GM12878 (cell line): ENCODE results near the gene RCOR1. TPM values are rescaled to one million over a fixed set of nuclear protein-coding genes. Genes with fewer than 3 reads are reported as not detected.

ENCODE experiments used
- ATAC-seq: fragments of 200-7000 bp; cut with Tn5 transposase; 3 replicates; pipeline ENCODE4 v1.9.1; 2020; ENCODE audit warnings: mild to moderate bottlenecking, moderate library complexity
- BruUV-seq: library from RNA; stranded (reverse); fragments of 400-500 nt; replicated peaks from 2 replicates; lab custom pipeline; 2021; lab: Mats Ljungman, UMichigan
- CTCF ChIA-PET: fragments of 300-600 bp; sonication (Branson Sonifier 250); formaldehyde crosslinking; extraction: SDS; loops from one replicate; lab custom pipeline; 2021; ENCODE audit warnings: inconsistent platforms; lab: Yijun Ruan, JAX
- POLR2A ChIA-PET: fragments of 350-600 bp; formaldehyde crosslinking; extraction: SDS; loops from one replicate; lab custom pipeline; 2021; ENCODE audit warnings: inconsistent platforms; lab: Charles Lee
- RAD21 ChIA-PET: fragments of 300-600 bp; sonication (Branson Sonifier 250); formaldehyde crosslinking; loops from one replicate; lab custom pipeline; 2023; ENCODE audit warnings: antibody characterized with exemption; ENCODE audit not compliant: unreplicated experiment; lab: Charles Lee
- SMC1A ChIA-PET: fragments of 300-600 bp; sonication (Branson Sonifier 250); formaldehyde crosslinking; loops from one replicate; lab custom pipeline; 2023; ENCODE audit not compliant: unreplicated experiment, uncharacterized antibody; lab: Charles Lee
- DNase-seq: peaks from one replicate; pipeline ENCODE4 v3.0.0-alpha.2; 2011; ENCODE audit warnings: low read depth, low spot score
- FAIRE-seq: peaks from 3 replicates; lab custom pipeline; 2011; peaks lifted over from hg19 to GRCh38; lab: Jason Lieb, UNC
- H2AFZ ChIP-seq: 2 replicates; pipeline ENCODE4 v1.6.0; 2011; ENCODE audit warnings: low read depth, low read length, control low read depth; ENCODE audit not compliant: control insufficient read depth
- H3K27ac ChIP-seq: 2 replicates; pipeline ENCODE4 v1.5.1; 2011; ENCODE audit warnings: control low read depth; ENCODE audit not compliant: control insufficient read depth, insufficient read depth
- H3K27me3 ChIP-seq, 2 experiments: replicated peaks in 1 of 2; 2 replicates each; pipeline versions ENCODE4 v1.6.0 to v1.6.1; 2011; ENCODE audit warnings: low read length in 1 of 2; ENCODE audit not compliant: control insufficient read depth in 2 of 2, insufficient read depth in 2 of 2
- H3K36me3 ChIP-seq, 2 experiments: 2 replicates each; pipeline ENCODE4 v1.5.1; 2011; ENCODE audit warnings: low read length in 1 of 2; ENCODE audit not compliant: control insufficient read depth in 2 of 2, insufficient read depth in 2 of 2
- H3K4me1 ChIP-seq: 2 replicates; pipeline ENCODE4 v1.6.1; 2011; ENCODE audit warnings: mild to moderate bottlenecking, low read length, moderate library complexity, mixed read lengths; ENCODE audit not compliant: control insufficient read depth, insufficient read depth
- H3K4me2 ChIP-seq: 2 replicates; pipeline ENCODE4 v1.6.0; 2011; ENCODE audit warnings: control low read depth; ENCODE audit not compliant: control insufficient read depth, insufficient read depth
- H3K4me3 ChIP-seq: fragments of 200-600 bp; sonication (generic); 2 replicates; pipeline ENCODE4 v1.5.1; 2016
- H3K79me2 ChIP-seq: 2 replicates; pipeline ENCODE4 v1.6.0; 2011; ENCODE audit warnings: low read length; ENCODE audit not compliant: control insufficient read depth, insufficient read depth
- H3K9ac ChIP-seq: 2 replicates; pipeline ENCODE4 v1.8.0; 2011; ENCODE audit warnings: low read length, control low read depth, mixed read lengths; ENCODE audit not compliant: control insufficient read depth, insufficient read depth
- H3K9me3 ChIP-seq: replicated peaks from 3 replicates; pipeline ENCODE4 v1.5.1; 2011; ENCODE audit warnings: mild to moderate bottlenecking, low read length; ENCODE audit not compliant: control insufficient read depth, insufficient read depth
- H4K20me1 ChIP-seq: 2 replicates; pipeline ENCODE4 v1.6.0; 2011; ENCODE audit not compliant: control insufficient read depth, insufficient read depth
- EP300 ChIP-seq, 2 experiments: fragments of 150-350 bp in 1 of 2; IDR thresholded peaks; 2 replicates each; pipeline ENCODE4 v1.6.1; 2011 to 2012; ENCODE audit warnings: low read depth in 2 of 2, low read length in 2 of 2, borderline replicate concordance in 1 of 2, improper control_type of control experiment in 1 of 2, inconsistent platforms in 1 of 2; ENCODE audit not compliant: control insufficient read depth in 1 of 2
- RUNX3 ChIP-seq: IDR thresholded peaks from 2 replicates; pipeline ENCODE4 v1.6.1; 2012; ENCODE audit warnings: low read length, inconsistent platforms
- WGBS: methylation state at CpG from one replicate; pipeline ENCODE4 v1.1.6; 2016; ENCODE audit warnings: low lambda C conversion rate; ENCODE audit not compliant: insufficient replicate concordance, insufficient coverage; ENCODE audit errors: missing lambda C conversion rate; 5-methylcytosine and 5-hydroxymethylcytosine counted together
- in situ Hi-C: fragments of 300-500 bp; cut with MboI; formaldehyde crosslinking; loops from 9 replicates; pipeline ENCODE4 v1.14.3; 2018; ENCODE audit warnings: mixed read lengths
- intact Hi-C: fragments of 100-400 bp; cut with micrococcal nuclease; formaldehyde crosslinking; loops from one replicate; pipeline ENCODE4 v1.14.2; 2022; ENCODE audit not compliant: unreplicated experiment
- polyA plus RNA-seq, 11 experiments: library from polyadenylated mRNA; depleted of rRNA in 4 of 11; unstranded in 6 of 11; stranded (reverse) in 5 of 11; fragments of >200 nt; fragmentation: Nextera tagmentation in 4 of 11; fragmentation: Illumina TruSeq in 1 of 11; extraction: Ambion mirVana in 4 of 11; extraction: Trizol in 1 of 11; gene quantifications; 1 replicate in 1 of 11; 2 replicates in 10 of 11; pipeline versions ENCODE4 v1.2.1 to v1.2.3, GENCODE V29; 2011 to 2016; ENCODE audit warnings: inconsistent platforms in 2 of 11, missing spikeins in 2 of 11, low read depth in 1 of 11
- total RNA-seq, 4 experiments: library from RNA; depleted of rRNA in 3 of 4; stranded (reverse); fragments of >200 nt in 3 of 4; fragmentation: Illumina TruSeq in 1 of 4; extraction: Trizol in 1 of 4; gene quantifications; 2 replicates each; pipeline versions ENCODE4 v1.2.1 to v1.2.3, GENCODE V29; 2013 to 2021

Gene RCOR1
- total and polyA plus RNA-seq, 10 of the 15 experiments (the other 5 are each of a cell fraction or from before 2014, with no cell fraction given): 1.6 to 12.2 (median 4.4) TPM

DNA sequence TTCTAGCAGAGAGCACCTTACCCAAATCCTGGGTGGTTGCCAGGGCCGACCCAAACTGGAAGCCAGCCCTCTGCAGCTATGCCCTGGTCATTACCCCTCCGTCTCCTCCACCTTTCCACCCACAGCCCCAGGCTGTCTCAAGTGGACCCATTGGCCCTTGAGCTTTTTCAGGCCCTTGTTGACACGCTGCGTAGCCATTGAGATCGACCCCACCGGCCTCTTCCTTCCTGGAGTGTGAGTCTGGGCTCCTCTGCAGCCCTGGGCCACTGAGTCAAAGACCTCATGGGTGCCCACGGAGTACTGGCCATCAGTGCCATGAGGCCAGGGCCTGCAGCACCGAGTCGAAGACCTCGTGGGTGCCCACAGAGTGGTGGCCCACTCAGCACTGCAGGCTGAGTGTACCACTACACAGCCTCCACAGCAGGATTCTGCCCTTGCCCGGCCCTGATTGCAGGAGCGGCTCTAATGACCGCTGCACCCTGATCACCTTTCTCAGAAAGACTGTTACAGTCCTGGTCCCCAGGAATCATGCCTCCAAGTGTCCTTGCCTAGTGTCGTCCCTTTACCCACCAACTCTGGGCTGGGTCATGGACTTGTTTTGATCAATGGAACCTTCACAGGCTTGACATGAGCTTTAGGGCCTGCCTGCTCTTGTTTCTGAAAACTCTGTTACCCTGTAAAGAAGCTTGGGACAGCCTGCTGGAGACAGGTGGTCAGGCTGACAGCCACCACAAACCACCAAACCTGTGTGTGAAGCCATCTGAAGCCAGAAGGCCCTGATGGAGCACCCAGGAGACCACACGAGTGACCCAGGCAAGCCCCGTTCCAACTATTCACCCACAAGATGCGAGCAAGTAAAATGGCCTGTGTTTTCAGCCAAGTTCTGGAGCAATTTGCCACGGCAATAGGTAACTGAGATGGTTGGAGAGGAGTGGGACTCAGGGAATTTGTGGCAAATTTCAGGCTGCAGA lies 145.2 kb downstream of the RCOR1 start:
- ATAC-seq (peak; percentile 21; the same call in 2 of the 3 replicates), DNase-seq (no peak), FAIRE-seq (no peak)
- Histone ChIP-seq H2AFZ (no peak overlapping the region), H3K4me2 (no peak overlapping the region), H3K9ac (no peak overlapping the region), H4K20me1 (no peaks in the 10 kb centered on the region; the same call in 1 of the 2 replicates), H3K36me3 (no peaks in the 10 kb centered on the region; a peak in 2 of 4 replicates), H3K27me3 (no peaks in the 10 kb centered on the region), H3K79me2 (no peaks in the 10 kb centered on the region), H3K27ac (no peak overlapping the region), H3K9me3 (peaks cover 4% of the 10 kb centered on the region; the same call in 1 of the 3 replicates), H3K4me1 (no peaks in the 10 kb centered on the region), H3K4me3 (no peak overlapping the region)
- RAD21 ChIA-PET: interaction anchor here (0.7 kb wide), 1 partner anchor 42 kb away, joined by 3 read pairs; no protein-coding TSS in a partner anchor
- POLR2A ChIA-PET: no interaction called here
- 93% methylated on average over 18 of the region's 18 CpGs for WGBS
- no TSS peak for BruUV-seq
- SMC1A ChIA-PET: interaction anchor here (0.6 to 1.1 kb wide), 2 partner anchors 20 to 213 kb away, joined by 3 read pairs; no protein-coding TSS in a partner anchor
- CTCF ChIA-PET: interaction anchor here (0.6 to 1.0 kb wide), 2 partner anchors 26 to 370 kb away, joined by 3 to 4 read pairs; no protein-coding TSS in a partner anchor
- in situ Hi-C loops: no loop called here
- intact Hi-C loops: no loop called here
- no peak for TF ChIP-seq EP300 (IDR thresholded peaks at IDR 0.05; ENCODE audit: borderline replicate concordance in 1 of 2, control insufficient read depth in 1 of 2, low read depth in 2 of 2, low read length in 2 of 2)
- peak; percentile 40; the same call in 1 of the 2 replicates for TF ChIP-seq RUNX3
